SK-N-SH (cell line): ENCODE measurements around the gene BCAR3. TPM values are rescaled to one million over a fixed set of nuclear protein-coding genes. Genes with fewer than 3 reads are reported as not detected.
A peak's percentile ranks its signal among the peaks of the same experiment; 100 is the strongest.

Experiments used
- CTCF ChIA-PET: fragments of 300-600, 350-600 bp; formaldehyde crosslinking; extraction: SDS; loops from one replicate; lab custom pipeline; 2021; lab: Yijun Ruan, JAX
- POLR2A ChIA-PET: fragments of 350-600 bp; sonication (Branson Sonifier 250); formaldehyde crosslinking; extraction: SDS; loops from one replicate; lab custom pipeline; 2020; ENCODE audit warnings: antibody characterized with exemption, inconsistent platforms; lab: Yijun Ruan, JAX
- DNase-seq: peaks from one replicate; pipeline ENCODE4 v3.0.0; 2012
- H2AFZ ChIP-seq: fragments of 200-600 bp; sonication (generic); 2 replicates; pipeline ENCODE4 v1.8.1; 2016; ENCODE audit warnings: antibody characterized with exemption, mild to moderate bottlenecking, low read depth
- H3F3A ChIP-seq: fragments of 200-600 bp; sonication (generic); replicated peaks from 2 replicates; pipeline ENCODE3; 2016; ENCODE audit warnings: antibody characterized with exemption, mild to moderate bottlenecking; ENCODE audit not compliant: insufficient read depth
- H3K27ac ChIP-seq, 2 experiments: fragments of 200-500 bp in 1 of 2; fragments of 200-600 bp in 1 of 2; sonication (Bioruptor generic) in 1 of 2; sonication (generic), shearing (Covaris generic) in 1 of 2; 2 replicates each; pipeline versions ENCODE4 v1.5.1 to v1.6.1; 2014 to 2016; ENCODE audit warnings: low read depth in 2 of 2, inconsistent platforms in 1 of 2, low read length in 1 of 2, mild to moderate bottlenecking in 1 of 2, mixed read lengths in 1 of 2
- H3K27me3 ChIP-seq: fragments of 200-600 bp; sonication (generic), shearing (Covaris generic); 2 replicates; pipeline ENCODE4 v1.6.1; 2016; ENCODE audit warnings: mixed run types; ENCODE audit not compliant: insufficient read depth
- H3K36me3 ChIP-seq, 2 experiments: fragments of 200-500 bp in 1 of 2; fragments of 200-600 bp in 1 of 2; sonication (Bioruptor generic) in 1 of 2; sonication (generic) in 1 of 2; replicated peaks in 1 of 2; 2 replicates each; pipeline versions ENCODE3 to v1.5.1; 2014 to 2016; ENCODE audit warnings: low read length in 1 of 2, mild to moderate bottlenecking in 1 of 2; ENCODE audit not compliant: insufficient read depth in 2 of 2, control insufficient read depth in 1 of 2
- H3K4me1 ChIP-seq, 2 experiments: fragments of 200-500 bp in 1 of 2; fragments of 200-600 bp in 1 of 2; sonication (Bioruptor generic) in 1 of 2; sonication (generic), shearing (Covaris generic) in 1 of 2; 2 replicates each; pipeline versions ENCODE4 v1.5.1 to v1.6.1; 2014 to 2016; ENCODE audit warnings: low read depth in 1 of 2, low read length in 1 of 2, mixed run types in 1 of 2; ENCODE audit not compliant: insufficient read depth in 2 of 2, control insufficient read depth in 1 of 2
- H3K4me2 ChIP-seq: fragments of 200-600 bp; sonication (generic), shearing (Covaris generic); 2 replicates; pipeline ENCODE4 v1.6.1; 2017; ENCODE audit warnings: mixed run types
- H3K4me3 ChIP-seq, 2 experiments: fragments of 200-500 bp in 1 of 2; fragments of 200-600 bp in 1 of 2; sonication (Bioruptor generic) in 1 of 2; sonication (generic), shearing (Covaris generic) in 1 of 2; 2 replicates each; pipeline versions ENCODE4 v1.5.1 to v1.8.1; 2014 to 2016; ENCODE audit warnings: low read depth in 2 of 2, inconsistent platforms in 1 of 2, low read length in 1 of 2, mild to moderate bottlenecking in 1 of 2, mixed read lengths in 1 of 2, moderate library complexity in 1 of 2
- H3K79me2 ChIP-seq: fragments of 200-600 bp; sonication (generic); 2 replicates; pipeline ENCODE4 v1.8.1; 2017; ENCODE audit warnings: mild to moderate bottlenecking; ENCODE audit not compliant: insufficient read depth
- H3K9ac ChIP-seq: fragments of 200-600 bp; sonication (generic); 2 replicates; pipeline ENCODE4 v1.6.1; 2017; ENCODE audit warnings: mixed run types
- H3K9me2 ChIP-seq: fragments of 200-600 bp; sonication (generic); 2 replicates; pipeline ENCODE4 v1.6.1; 2017; ENCODE audit warnings: mixed run types
- H3K9me3 ChIP-seq: fragments of 200-600 bp; sonication (generic); 2 replicates; pipeline ENCODE4 v1.6.1; 2017; ENCODE audit warnings: mixed run types, mild to moderate bottlenecking, moderate library complexity
- H4K20me1 ChIP-seq: fragments of 200-600 bp; sonication (generic); 2 replicates; pipeline ENCODE4 v1.6.1; 2017; ENCODE audit warnings: mild to moderate bottlenecking, mixed run types; ENCODE audit not compliant: insufficient read depth
- CHD2 ChIP-seq: fragments of 150-350 bp; IDR thresholded peaks from 2 replicates; pipeline ENCODE4 v1.6.1; 2018; ENCODE audit warnings: low read length; ENCODE audit not compliant: partially characterized antibody
- CTCF ChIP-seq: fragments of 200-600 bp; sonication (generic); IDR thresholded peaks from 2 replicates; pipeline ENCODE4 v1.6.1; 2017; ENCODE audit warnings: antibody characterized with exemption, mild to moderate bottlenecking, moderate library complexity
- EP300 ChIP-seq, 2 experiments: IDR thresholded peaks; 2 replicates each; pipeline versions ENCODE4 v1.4.0 to v1.6.1; 2012; ENCODE audit warnings: borderline replicate concordance in 1 of 2, low read depth in 1 of 2, low read length in 1 of 2
- EZH2phosphoT487 ChIP-seq: fragments of 200-600 bp; sonication (generic); IDR thresholded peaks from 2 replicates; pipeline ENCODE4 v1.6.1; 2017; ENCODE audit warnings: low read depth, mixed run types, mild to moderate bottlenecking, antibody characterized with exemption, moderate library complexity, borderline replicate concordance
- FOXJ3 ChIP-seq: sonication (generic); formaldehyde crosslinking; IDR thresholded peaks from 2 replicates; pipeline ENCODE4 v1.5.1; 2020; ENCODE audit warnings: mild to moderate bottlenecking, missing genetic modification reagents
- GABPA ChIP-seq: IDR thresholded peaks from 2 replicates; pipeline ENCODE4 v1.4.0; 2012; ENCODE audit warnings: low read depth, mild to moderate bottlenecking
- GATA2 ChIP-seq: sonication (generic); formaldehyde crosslinking; IDR thresholded peaks from 2 replicates; pipeline ENCODE4 v1.5.0; 2020; ENCODE audit warnings: mild to moderate bottlenecking, missing genetic modification reagents
- JUND ChIP-seq: IDR thresholded peaks from 2 replicates; pipeline ENCODE4 v1.4.0; 2012
- MAX ChIP-seq: IDR thresholded peaks from 2 replicates; pipeline ENCODE4 v1.4.0; 2012; ENCODE audit warnings: low read depth
- MEF2A ChIP-seq: IDR thresholded peaks from 2 replicates; pipeline ENCODE4 v1.4.0; 2012; ENCODE audit warnings: low read depth, borderline replicate concordance
- NFIC ChIP-seq: IDR thresholded peaks from 2 replicates; pipeline ENCODE4 v1.4.0; 2012; ENCODE audit warnings: borderline replicate concordance
- NRF1 ChIP-seq: IDR thresholded peaks from 2 replicates; pipeline ENCODE4 v1.6.1; 2012; ENCODE audit warnings: low read depth, mild to moderate bottlenecking, low read length
- RAD21 ChIP-seq: IDR thresholded peaks from 2 replicates; pipeline ENCODE4 v1.6.1; 2012; ENCODE audit warnings: mild to moderate bottlenecking, low read length
- RCOR1 ChIP-seq: fragments of 150-350 bp; IDR thresholded peaks from 2 replicates; pipeline ENCODE4 v1.6.1; 2017; ENCODE audit warnings: antibody characterized with exemption, low read length
- REST ChIP-seq: IDR thresholded peaks from 2 replicates; pipeline ENCODE4 v1.6.1; 2012; ENCODE audit warnings: mild to moderate bottlenecking, low read depth, low read length, moderate library complexity
- RFX5 ChIP-seq: IDR thresholded peaks from 2 replicates; pipeline ENCODE4 v1.6.1; 2012; ENCODE audit warnings: mild to moderate bottlenecking, improper control_type of control experiment, low read length
- SIN3A ChIP-seq: IDR thresholded peaks from 2 replicates; pipeline ENCODE4 v1.6.1; 2012; ENCODE audit warnings: low read depth, mild to moderate bottlenecking, low read length, moderate library complexity, borderline replicate concordance
- SMC3 ChIP-seq: IDR thresholded peaks from 2 replicates; pipeline ENCODE4 v1.6.1; 2012; ENCODE audit warnings: low read depth, low read length, improper control_type of control experiment
- TCF12 ChIP-seq: IDR thresholded peaks from 2 replicates; pipeline ENCODE4 v1.4.0; 2012
- TEAD4 ChIP-seq: IDR thresholded peaks from 2 replicates; pipeline ENCODE4 v1.4.0; 2012; ENCODE audit warnings: mild to moderate bottlenecking, borderline replicate concordance; ENCODE audit not compliant: insufficient read depth
- ZBTB33 ChIP-seq: IDR thresholded peaks from 2 replicates; pipeline ENCODE4 v1.4.0; 2012; ENCODE audit warnings: low read depth, borderline replicate concordance
- WGBS: methylation state at CpG from one replicate; pipeline ENCODE4 v1.1.6; 2017; ENCODE audit warnings: low lambda C conversion rate; 5-methylcytosine and 5-hydroxymethylcytosine counted together
- polyA plus RNA-seq, 3 experiments: library from polyadenylated mRNA; depleted of rRNA; stranded (reverse); fragments of >200 nt; gene quantifications; 2 replicates each; pipeline ENCODE4 v1.2.3, GENCODE V29; 2012
- TF ChIP-seq, protein P1 (sequence below): fragments of 150-350 bp; IDR thresholded peaks from 2 replicates; pipeline ENCODE4 v1.6.1; 2016; ENCODE audit warnings: mild to moderate bottlenecking, low read depth, low read length

The BCAR3 gene
- polyA plus RNA-seq, 1 of the 3 experiments (the other 2 are of a cell fraction): 58.4 TPM

DNA sequence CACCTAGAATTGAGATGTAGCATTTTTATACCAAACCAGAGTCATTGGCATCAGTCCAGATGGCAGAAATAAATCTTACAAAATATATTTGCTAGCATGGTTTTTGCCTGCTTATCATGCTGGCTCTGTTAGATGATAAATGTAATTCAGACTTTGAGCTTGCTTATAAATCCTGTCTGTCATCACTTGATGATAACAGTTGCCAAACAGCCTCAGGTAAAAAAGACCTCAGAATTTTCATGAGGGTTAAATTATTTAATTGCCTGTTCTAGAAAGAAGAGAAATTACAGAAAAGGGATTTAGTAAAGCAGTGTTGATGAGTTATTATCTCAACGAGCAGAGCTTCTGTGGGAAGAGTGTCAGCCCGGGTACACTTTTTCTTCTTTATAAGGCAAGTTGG, 150.4 kb downstream of the BCAR3 start:
- H3K4me2 ChIP-seq: no peak overlapping the region
- ChIA-PET POLR2A (no interaction called here), CTCF (interaction anchor here (1.8 kb wide), 1 partner anchor 21 kb away, joined by 4 read pairs; no protein-coding TSS in a partner anchor)
- H3K27me3 ChIP-seq: no peaks in the 10 kb centered on the region
- H3K9ac ChIP-seq: no peak overlapping the region
- H3F3A ChIP-seq: peaks cover 9% of the 10 kb centered on the region
- no peak overlapping the region for H3K4me3 ChIP-seq
- H3K79me2 ChIP-seq: peaks cover 9% of the 10 kb centered on the region; the same call in 1 of the 2 replicates
- H3K9me2 ChIP-seq: 0 out of 2 replicates have a peak, but pooled peaks cover 3% of the 10 kb centered on the region
- peaks cover 57 to 70% of the 10 kb centered on the region in 2 experiments for H3K36me3 ChIP-seq
- H3K9me3 ChIP-seq: no peaks in the 10 kb centered on the region
- peak overlapping the region in 1 of 2 experiments; percentile 22; a peak in 2 of 4 replicates for H3K27ac ChIP-seq
- H3K4me1 ChIP-seq: peaks cover 0 to 10% of the 10 kb centered on the region in 2 experiments; a peak in 2 of 4 replicates
- no peaks in the 10 kb centered on the region for H4K20me1 ChIP-seq
- H2AFZ ChIP-seq: no peak overlapping the region
- TF ChIP-seq SIN3A: no peak
- no peak for TF ChIP-seq MAX
- no peak for TF ChIP-seq EZH2phosphoT487
- peak; percentile 61 for TF ChIP-seq CHD2
- TF ChIP-seq ZBTB33: no peak
- TF ChIP-seq GATA2 (CRISPR knock-in tag): peak; percentile 87
- TF ChIP-seq RCOR1: peak; percentile 71
- TF ChIP-seq NFIC: no peak
- no peak for TF ChIP-seq TCF12
- TF ChIP-seq TEAD4: no peak
- TF ChIP-seq FOXJ3: 0 out of 2 replicates have a peak, but pooled peaks have one; percentile 36
- no peak for TF ChIP-seq RFX5
- TF ChIP-seq MEF2A: no peak
- no peak for TF ChIP-seq GABPA
- no peak for TF ChIP-seq RAD21
- TF ChIP-seq, protein P1, sequence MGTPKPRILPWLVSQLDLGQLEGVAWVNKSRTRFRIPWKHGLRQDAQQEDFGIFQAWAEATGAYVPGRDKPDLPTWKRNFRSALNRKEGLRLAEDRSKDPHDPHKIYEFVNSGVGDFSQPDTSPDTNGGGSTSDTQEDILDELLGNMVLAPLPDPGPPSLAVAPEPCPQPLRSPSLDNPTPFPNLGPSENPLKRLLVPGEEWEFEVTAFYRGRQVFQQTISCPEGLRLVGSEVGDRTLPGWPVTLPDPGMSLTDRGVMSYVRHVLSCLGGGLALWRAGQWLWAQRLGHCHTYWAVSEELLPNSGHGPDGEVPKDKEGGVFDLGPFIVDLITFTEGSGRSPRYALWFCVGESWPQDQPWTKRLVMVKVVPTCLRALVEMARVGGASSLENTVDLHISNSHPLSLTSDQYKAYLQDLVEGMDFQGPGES: no peak
- TF ChIP-seq EP300 (IDR thresholded peaks at IDR 0.05; ENCODE audit: borderline replicate concordance in 1 of 2, low read depth in 1 of 2, low read length in 1 of 2): peak in 1 of 2 experiments; percentile 83; a peak in 2 of 4 replicates
- no peak for TF ChIP-seq CTCF
- no peak for TF ChIP-seq REST
- TF ChIP-seq NRF1: no peak
- TF ChIP-seq SMC3: no peak
- TF ChIP-seq JUND: no peak
- DNase-seq: peak; percentile 33
- WGBS: 67% methylated on average over 2 of the region's 2 CpGs
